Stimulated activated CD4-positive, alpha-beta T cell treated with anti-CD3 and anti-CD28 coated beads, Interleukin-15, amount 100 ng/mL, for 48 hours (primary cell): ENCODE measurements around the gene ZNF407.

Source experiments
- DNase-seq, 2 donors: peaks; one replicate each; pipeline ENCODE4 v3.0.0-alpha.2; 2020; ENCODE audit warnings: low read depth in 2 of 2

ZNF407 gene

DNA sequence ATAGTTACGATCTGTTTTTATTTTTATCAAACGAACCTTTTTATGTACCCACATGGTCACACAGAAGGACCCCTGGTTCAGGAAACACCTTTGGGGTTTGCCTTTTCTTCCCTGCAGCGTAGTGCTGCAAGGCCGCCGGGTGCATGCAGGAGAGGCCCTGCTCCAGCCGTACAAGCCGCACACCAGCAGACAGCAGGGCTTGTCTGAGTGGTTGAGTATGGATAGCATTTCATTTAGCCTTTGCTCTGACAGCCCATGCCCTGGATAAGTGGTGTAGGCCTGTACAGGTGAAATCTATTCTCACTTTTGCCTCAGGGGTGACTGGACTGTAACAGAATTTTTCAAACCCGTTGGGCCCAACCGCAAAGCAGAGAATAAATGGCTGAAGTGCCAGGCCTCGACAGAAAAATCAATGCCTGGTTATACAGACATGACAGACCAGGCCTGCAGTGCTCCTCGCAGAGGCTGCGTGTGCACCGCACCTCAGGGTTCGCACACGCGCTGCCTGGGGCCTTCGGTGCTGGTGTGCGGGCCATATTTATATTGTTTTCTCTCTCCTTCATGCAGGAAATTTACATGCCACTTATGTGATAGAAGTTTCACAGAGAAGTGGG is 279.1 kb downstream of the ZNF407 start:
- no peak for DNase-seq

DNA sequence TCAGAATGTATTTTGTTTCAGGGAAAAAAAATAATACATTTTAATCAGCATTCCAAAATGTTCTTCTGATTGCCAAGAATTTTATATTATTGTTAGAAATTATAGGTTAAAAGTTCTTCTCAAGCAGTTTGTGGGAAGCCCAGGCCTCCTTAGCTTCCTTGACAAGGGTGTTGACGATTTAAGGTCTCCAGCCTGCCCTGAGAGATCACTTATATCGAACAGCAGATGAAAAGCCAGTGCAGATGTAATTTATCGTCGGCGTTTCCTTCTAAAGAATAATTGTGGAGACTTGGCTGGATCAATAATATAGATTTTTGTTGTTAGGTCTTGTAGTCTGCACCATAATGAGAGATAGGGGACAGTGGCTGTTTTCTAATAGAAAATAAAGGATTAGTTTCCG is 280.6 kb downstream of the ZNF407 start:
- DNase-seq = no peak

DNA sequence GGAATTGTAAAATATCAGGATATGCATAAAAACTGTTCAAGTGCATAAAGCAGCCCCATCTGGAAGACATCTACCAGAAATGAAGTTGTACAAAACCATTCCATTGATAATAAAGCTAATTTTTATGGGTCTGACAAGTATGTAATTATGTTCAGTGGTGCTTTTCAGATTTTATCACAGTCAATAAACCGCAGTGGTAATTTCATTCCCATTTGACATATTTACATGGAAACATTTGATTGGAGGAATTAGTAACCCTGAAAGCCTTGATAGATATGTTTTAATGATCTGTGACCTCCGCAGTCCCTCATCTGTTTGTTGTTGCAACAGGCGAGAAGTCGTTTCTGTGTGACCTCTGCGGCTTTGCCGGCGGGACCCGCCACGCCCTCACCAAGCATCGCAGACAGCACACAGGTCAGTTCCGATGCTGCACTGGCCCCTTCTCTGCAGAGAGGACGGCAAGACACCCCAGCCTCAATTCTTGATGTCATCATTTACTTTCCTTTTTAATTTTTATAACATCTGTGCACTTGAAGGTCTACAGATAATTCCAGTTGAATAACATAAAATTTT is 283.1 kb downstream of the ZNF407 start:
- no peak for DNase-seq

DNA sequence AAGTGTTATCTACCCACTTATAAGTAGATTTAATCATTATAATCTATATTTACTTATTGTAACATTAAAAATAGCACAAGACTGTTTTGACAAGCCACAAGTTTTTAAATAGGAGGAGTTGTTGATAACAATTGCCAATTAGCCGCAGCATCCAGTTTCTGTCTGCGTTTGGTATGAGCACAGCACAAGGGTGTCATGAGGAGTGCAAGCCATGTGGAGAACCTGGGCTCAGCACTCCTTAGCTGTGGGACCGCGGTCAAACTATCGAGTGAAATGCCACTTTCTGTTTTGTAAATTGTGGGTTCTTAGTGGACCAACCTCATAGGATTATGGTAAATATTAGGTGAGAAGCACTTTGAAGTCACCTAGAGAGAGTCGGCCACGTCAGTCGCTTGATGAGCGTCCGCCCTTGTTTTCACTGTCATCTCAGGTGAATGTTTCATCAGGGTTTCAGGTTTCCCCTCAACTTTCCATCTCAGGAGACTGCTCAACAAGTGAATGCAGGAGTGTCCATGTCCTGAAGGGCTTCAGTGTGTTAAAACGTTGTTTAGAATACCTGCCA is 294.5 kb downstream of the ZNF407 start:
- no peak for DNase-seq

DNA sequence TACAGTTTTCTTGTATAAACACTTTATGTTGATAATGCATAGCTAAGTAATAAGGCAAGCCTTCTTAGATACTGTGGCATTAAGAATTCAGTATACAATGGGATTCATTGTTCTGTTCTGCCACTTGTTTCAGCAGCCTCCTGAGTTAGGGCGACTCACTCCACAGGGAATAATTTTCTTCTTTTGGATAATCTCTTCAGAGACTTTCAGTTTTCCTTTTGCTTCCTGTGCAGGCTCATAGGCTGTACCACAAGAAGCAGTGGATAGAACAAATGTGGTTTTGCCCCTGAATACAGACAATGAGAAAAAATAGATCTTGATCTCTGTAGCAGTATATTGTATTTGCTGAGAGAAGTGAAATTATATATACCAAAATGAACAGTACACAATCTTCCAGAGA is 298.0 kb downstream of the ZNF407 start:
- no peak for DNase-seq

DNA sequence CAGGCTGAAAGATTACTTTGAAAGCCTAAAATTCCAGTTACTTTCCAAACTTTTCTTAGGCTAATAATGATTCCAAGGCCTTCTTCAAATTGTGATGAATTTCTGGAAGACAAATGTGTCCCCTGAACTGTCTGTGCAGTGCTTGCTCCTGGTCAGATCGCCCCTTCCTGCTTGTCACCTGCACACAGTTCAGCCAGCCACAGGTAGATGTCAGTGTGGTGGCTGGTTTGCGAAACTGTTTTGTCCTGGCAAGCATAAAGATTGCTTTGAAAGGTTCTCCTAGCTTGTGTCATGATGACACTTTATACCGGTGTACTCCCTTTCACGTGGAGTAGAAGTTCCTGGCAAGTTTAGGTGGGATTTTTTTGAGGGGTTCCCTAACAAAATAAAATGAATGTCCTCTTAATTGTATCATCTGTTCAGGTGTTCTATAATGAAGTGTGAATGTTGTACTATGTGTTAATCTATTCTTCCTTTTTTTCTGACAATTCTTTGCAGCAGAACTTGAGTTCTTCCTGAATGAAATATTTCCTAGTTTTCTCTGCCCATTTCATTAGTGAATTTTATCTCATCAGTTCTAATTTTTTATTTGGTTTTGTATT is 298.8 kb downstream of the ZNF407 start:
- peak in 1 of 2 donors; percentile 4 for DNase-seq

DNA sequence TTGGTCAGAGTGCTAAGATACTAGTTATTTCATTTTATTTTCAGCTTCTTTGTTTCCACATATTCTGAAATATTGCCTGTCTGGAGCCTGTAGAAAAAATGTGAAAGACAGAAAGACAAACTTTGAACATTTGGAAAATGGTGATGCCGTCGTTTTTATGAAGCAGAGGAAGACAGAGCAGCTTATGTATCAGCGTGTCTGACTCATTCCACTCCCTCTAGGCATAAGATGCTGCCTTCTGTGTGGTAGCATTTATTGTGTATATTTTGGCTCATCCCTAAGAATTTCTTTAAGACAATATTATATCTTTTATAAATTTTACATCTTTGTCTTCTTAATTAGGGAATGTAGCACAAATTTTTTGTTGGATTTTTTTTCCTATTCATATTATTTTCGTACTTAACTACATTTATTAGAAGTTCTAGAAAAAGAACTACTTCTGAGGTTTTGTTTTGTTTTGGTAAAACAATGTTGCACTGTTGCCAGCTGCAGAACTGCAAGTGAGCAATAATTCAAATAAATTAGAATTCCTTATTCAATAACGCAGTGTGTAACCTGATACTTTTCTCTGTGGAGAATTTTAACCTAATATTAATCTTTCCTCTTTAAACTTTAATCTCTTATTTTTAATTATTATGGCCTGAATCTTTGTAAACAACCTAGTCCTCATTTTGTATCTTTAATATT is 300.4 kb downstream of the ZNF407 start:
- no peak for DNase-seq

DNA sequence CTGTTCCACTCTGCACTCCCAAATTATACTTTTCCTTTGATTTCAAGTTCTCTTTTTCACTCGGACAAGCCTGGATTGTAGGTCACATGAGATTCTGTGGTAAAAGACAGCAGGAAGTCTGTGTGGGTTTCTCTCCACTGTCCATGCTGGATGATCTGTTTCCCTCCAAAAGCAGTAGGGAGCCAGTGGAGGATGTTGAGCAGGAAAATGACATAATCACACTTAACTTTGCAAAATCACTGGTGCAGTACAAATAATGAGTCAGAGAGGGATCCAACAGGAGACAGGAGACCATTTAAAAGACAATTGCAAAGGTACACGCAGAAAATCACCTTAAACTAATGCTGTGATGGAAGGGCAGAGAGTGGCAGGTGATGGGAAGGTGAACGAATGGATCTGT is 301.3 kb downstream of the ZNF407 start:
- no peak for DNase-seq

DNA sequence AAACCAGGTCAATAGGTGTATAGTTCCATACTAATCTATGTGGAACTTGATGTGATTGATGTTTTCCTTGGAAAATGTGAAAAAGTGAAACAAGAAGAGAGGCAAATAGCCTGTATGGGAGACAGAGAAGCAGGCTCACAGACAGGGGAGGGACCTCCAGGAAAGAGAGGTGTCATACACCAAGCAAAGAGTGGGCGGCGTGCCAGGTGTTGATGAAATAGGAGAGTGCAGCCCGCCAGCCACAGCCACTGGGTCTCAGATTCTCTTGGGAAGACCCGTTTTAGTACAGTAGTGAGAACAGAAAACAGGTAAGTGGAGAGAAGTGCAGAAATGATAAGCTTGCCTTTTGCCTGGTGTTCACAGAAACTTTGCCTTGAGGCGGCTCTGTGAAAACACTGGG is 301.9 kb downstream of the ZNF407 start:
- no peak for DNase-seq

DNA sequence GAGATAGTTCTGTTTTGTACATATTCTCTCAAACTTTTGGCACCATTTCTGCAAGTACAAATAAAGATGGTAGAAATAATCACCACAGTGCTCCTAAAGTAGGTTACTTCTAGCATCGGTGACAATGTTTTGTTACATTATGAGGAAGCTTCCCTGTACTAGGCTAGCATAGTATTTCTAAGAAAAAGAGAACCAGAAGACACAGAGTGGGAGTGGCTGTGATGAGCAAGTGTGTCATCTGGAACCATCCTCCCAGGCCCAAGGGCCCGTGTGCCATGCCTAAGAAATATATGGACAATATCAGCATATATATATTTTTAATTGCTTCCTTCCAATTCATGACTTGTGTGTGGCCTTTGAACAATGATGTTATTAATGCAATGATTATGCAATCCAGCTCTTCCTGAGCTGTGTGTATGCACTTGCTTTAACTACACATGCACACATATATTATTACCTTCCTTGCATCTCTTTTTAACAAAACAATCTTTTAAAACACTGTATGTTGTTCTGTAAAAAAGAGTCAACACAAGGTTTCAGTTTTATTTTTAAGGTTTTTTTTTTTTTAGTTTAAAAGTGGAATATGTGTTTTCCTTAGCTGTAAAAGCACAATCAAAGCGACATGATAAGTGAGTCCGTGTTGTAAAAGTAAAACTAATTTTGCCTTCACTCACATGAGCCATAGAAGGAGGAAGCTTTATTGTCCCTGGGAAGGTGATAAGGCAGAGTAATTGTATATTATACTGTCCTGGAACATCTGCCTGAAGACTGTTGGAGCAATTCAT is 303.9 kb downstream of the ZNF407 start:
- DNase-seq = no peak

DNA sequence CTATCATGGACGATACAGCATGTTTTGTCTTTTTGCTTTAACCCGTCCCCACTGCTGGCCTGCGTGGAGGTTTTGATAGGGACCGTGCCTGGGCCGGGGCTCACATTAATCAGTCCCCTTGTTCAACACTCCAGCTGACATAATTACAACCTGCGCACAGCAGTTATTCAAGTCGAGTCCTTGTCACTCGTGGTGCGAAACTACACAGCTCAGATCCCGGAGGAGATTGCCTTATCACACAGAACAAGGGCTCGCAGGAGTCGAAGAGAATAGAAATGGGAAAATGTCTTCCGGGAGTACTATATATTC is 304.4 kb downstream of the ZNF407 start:
- DNase-seq = no peak

DNA sequence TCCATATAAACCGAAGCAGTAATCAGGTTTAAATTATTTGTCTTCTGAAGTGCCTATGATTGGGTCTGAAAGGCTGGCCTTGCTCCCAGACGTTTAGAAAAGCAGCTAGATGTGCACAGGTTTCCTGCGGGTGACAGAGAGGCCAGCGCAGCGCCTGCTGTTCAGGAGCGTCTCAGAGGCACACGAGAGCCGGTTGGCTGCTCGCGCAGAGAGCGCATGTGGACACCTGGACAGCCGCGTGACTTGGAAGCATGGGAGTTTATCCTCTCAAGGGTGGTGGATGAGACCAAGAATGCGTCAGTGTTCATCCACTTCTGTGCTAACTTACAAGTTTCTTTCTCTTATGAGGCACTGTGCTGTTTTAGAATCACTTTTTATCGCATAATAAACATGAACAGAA is 307.6 kb downstream of the ZNF407 start:
- no peak for DNase-seq

DNA sequence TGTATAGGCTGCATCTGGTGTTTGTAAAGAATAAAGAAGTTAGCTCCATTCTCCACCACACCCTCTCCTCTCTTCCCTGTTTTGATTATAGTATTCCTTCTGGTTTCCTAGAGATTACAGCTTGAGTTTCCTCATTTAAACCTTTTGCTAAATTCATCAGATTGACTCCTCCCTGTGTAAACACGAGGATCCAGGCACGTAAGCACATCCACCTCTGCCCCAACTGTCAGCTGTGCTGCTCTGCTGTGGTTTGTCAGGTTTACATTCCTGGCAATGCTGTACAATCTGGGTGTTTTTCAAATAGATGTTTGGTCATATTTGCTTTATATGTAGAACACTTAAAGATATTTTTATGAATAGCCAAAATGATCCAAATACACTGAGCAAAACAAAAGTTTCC is 308.5 kb downstream of the ZNF407 start:
- DNase-seq = no peak

DNA sequence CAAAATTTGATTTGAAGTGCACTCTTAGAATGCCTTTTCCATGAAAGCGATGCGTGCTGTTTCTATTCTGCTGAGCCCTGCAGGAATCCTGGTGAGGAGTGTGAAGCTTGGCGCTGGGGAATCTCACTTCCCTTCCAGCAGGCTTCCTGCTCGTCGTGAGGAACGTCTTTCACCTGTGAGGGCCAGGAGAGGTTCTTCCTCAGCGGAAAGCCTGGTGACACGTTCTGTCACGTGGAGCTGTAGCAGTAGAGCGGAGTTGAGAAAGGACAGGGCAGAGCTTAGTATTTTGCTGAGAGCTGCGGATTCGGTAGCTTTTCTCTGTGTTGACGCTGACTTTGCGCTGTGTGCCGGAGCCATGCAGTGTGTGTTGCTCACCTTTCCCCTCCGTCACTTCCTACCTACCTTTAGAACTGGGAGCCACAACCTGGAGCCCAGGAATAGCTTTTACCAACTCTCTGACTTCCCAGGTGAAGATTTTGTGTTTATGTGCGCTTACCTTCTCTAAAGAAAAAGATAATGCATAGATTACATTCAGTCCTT is 316.5 kb downstream of the ZNF407 start:
- DNase-seq = no peak

DNA sequence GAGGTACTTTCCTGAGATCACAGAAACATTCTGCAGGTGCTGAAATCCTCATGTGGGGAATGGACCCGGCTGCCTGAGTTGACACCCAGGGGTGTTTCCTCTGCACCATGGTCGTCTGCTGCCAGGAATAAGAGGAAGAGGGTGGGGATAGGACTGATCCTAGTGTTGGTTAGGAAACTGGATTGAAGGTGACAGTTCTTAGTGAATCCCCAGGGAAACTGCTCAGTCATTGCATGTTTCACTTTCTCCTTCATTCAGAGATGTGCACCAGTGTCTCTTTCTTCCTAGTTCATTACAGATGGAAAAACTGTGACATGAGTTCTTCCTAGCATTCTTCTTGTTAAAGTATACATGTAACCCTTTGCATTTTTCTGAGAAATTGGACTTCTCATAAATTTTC is 317.0 kb downstream of the ZNF407 start:
- DNase-seq = no peak

DNA sequence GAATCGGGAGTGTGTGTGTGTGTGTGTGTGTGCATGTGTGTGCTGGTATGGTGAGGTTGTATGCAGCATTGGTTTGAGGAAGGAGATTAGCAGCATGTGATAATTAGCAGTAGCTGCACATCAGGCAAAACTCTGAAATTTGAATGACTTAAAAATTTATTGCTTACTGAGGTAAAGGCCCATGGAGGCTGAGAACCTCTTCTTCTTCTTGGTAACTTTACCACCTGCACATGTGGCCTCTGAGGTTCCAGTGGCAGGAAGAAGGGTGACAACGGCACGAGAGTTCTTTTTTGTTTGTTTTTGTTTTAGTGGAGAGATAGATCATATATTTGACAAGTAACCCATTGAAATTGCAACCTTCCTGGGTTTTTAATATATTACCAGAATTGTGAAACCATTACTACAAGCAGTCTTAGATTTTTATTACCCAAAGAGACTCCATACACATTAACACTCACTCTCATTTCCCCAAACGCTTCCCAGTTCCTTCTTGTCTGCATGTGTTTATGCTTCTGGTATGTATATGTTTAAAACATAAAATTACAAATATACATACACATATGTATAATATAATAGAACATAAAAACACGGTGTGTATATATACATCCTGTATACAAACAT is 319.2 kb downstream of the ZNF407 start:
- DNase-seq = no peak

DNA sequence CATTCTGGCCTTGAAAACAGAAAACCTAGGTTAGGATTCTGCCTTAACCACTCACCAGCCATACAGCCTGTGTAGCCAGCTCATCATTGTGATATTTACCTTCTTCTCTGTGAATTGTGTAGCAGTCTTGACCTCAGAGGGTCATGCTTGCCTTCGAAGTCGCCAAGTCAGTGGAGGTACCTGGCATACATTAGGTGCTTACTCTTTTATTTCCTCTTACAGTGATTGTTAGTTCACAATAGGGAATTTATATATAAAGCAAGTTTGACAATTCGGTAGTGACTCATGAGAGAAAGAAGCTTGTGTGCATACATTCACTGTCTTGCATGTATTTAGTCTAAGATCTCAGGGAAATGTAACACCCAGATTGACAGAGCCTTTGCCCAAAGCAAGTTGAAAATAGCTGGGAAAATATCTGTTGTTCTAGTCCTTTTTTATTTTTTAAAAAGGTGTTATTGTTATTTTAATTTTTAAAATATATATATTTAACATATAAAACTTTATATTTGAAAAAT is 320.7 kb downstream of the ZNF407 start:
- DNase-seq = no peak

DNA sequence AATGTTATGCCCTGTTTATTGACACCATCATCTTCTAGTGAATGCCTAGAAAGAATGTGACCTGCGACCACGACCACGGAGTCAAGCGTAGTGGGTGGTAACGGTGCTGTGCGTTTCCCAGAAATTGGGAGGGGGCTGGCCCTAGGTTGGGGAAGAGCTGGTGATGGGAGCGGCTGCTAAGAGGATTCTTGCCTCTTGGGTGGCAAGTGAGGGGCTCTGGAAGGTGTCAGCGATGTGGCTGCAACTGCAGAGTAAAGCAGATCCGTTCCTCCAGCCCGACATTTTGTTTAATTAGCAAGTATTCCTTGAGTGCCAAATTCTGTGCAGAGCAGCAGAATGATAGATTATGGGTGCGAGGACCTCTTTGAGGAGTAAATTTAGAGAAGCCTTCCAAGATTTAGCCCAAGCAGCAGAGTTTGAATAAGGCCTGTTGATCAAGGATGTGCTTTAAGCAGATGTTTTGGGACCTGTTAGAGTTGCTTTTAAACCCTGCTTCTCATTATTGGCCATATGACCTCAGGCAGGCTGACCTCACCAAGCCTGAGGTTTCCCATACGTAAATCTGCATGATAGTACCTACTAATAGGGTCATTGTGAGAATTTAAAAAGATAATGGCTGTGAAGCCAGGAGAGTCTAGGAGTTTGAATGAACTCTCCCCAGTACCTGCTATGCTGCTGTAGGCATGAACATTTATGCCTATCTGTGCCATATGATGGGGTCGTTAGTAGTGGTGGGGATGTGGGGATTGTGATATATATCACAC is 323.6 kb downstream of the ZNF407 start:
- DNase-seq = no peak

DNA sequence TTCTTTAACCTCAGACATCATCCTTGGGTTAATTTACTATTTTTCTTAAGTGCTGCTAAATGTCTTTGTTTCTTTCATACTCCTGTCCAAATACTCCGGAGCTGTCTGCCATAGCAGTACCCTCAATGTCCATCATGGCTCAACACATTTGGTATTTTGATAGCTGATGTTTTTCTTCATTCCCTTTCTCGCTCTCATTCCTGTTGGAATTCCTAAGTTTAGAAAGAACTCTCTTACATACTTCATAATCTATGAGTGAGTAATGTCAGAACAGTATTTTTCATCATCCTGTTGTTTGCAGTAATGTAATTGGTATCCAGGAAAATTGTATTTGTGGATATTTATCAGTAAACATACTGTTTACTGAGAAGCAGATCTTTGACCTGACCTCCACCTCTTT is 328.4 kb downstream of the ZNF407 start:
- DNase-seq = no peak

DNA sequence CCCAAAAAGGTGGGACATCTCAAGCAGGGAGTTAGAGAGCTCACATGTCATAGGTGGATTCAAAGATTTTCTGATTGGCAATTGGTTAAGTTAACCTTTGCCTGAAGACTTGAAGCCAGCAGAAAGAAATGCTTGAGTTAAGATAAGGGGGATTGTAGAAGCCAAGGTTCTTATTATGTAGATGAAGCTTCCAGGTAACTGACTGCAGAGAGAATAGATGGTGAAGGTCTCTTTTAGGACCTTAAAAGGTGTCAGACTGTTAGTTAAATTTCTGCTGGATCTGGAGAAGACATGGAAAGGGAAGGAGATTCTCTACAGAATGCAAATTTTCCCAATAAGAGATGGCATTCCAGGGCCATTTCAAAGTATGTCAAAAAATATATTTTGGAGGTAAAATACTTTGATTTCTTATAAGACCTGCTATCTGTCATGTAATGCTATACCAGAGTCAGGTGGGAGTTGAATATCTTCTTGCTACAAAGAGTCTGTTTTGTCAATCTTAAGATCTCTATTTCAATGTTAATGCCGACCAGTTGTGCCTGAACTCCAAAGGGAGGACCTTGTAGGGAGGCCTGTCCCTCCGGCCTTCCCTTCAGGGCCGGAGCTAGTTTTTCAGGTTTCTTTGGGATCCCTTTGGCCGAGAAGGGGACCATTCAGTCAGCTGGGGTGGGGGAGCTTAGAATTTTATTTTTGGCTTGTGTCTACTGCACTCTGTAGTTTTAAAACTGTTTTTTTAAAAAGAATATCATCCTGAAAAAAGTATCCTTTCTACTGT is 330.7 kb downstream of the ZNF407 start:
- no peak for DNase-seq
